Erythroblast (primary cell): ENCODE results near the gene CFAP157.

Experiments
- GATA1 ChIP-seq: IDR thresholded peaks from 2 replicates; pipeline ENCODE4 v1.6.1; 2011; ENCODE audit warnings: low read depth, mild to moderate bottlenecking, control low read depth, low read length, moderate library complexity
- POLR2A ChIP-seq: IDR thresholded peaks from 2 replicates; pipeline ENCODE4 v1.6.1; 2011; ENCODE audit warnings: mild to moderate bottlenecking, low read length

DNA sequence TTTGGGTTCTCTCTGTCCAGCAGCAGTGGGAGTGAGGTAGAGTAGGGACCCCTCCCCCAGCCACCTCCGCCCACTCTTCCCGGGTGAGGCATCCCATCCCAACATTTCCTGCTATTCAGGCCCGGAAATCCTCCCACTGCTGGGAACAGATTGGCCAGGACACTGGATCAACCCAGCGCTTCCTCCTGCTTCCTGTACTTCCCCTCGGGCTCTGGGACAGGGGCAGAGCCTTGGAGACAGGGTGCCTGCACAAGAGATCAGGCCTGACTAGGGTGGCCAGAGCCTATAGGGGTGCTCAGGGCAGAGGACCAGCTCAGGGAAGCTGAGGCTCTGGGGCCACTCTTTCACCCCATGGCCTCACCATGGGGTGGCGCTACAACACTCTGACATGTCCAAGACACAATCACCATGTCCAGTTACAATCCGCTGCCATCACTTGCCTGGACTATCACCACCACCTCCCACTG lies 57.2 kb downstream of the CFAP157 start:
- TF ChIP-seq POLR2A (no peak), GATA1 (no peak)
